GM18870 (cell line): Measurements from ENCODE around the gene LTK.

Source experiments
- ATAC-seq: cut with Tn5 transposase; IDR thresholded peaks from one replicate; pipeline ENCODE4 v1.9.1; 2021; ENCODE audit warnings: moderate library complexity; ENCODE audit not compliant: unreplicated experiment

The LTK gene

GRCh38 chr15:41499109-41499851, 14.3 kb downstream of the LTK start:
- ATAC-seq: no peak

GRCh38 chr15:41498657-41499056, 15.0 kb downstream of the LTK start:
- no peak for ATAC-seq

GRCh38 chr15:41495736-41496599, 17.7 kb downstream of the LTK start:
- ATAC-seq: no peak

DNA sequence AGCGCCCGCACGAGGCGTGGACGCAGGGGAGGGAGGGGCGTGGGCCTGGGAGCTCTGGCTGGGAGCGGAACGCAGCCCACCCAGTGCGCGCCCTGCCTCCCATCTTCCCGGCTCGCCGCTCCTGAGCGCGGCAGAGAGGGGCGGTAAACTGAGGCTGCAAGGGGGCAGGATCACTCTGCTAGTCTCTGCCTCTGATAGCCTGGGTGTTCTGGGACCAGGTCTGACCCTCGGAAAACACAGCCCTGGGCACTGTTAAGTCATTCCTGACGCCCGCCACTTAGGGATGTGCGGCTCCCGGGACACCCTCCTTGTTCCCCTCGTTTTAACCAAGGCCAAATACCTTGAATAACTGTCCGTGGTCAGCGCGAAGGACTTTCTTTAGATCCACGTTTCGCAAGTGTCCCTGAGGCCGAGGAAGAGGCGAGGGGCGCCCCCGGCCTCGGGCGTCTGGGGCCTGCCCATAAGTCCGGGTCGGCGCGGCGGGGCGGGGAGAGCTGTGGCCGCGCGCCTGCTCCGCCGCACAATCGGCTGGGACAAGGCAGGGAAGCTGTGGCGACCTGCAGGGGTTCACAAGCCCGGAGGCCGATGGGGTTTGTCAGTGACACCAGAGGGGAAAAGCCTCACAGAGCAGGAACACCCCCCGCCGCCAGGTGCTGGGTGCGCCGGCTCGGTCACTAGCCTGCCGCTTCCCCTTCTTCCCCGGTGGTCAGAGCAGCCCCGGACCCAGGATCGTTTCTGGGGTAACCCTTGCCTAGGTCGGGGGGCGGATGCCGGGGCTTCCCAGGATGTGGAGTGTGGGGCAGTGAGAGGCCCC, 18.5 kb downstream of the LTK start:
- no peak for ATAC-seq

DNA sequence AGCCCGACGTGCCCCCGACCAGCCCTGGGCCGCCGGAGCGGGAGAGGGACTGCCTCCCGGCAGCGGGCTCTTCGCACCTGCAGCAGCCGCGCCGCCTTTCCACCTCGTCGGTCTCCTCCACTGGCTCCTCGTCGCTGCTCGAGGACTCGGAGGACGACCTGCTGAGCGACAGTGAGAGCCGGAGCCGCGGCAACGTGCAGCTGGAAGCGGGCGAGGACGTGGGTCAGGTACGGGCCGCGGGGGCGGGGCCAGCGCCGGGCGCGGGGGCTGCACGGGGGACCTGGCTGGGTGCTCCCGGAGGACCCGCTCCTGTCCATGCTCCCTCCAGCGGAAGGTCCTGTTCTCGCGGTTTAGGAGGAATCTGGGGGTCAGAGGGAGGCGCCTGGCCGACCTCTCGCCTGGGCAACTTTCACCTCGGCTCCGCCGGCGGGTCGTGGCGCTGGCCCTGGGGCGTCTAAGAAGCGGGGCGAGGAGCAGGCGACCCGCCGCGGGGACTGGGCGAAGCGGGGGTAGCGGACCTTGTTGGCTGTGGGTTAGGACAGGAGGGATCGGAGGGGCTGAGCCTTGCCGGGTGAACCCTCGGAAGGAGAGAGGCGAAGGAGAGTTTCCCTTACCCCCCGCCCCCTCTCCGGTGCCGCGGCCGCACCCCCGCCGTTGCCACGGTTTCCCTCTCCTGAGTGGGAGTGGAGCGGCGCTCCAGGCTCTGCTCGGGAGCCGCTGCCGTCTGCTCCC, 19.3 kb downstream of the LTK start:
- ATAC-seq: no peak

DNA sequence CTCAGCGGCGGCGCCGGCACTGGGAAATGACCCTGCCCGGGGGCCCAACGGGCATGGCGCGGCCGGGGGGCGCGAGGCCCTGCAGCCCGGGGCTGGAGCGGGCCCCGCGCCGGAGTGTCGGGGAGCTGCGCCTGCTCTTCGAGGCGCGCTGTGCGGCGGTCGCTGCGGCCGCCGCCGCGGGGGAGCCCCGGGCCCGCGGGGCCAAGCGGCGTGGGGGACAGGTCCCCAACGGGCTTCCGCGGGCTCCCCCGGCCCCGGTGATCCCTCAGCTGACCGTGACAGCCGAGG, 19.8 kb downstream of the LTK start:
- ATAC-seq: peak; percentile 18

DNA sequence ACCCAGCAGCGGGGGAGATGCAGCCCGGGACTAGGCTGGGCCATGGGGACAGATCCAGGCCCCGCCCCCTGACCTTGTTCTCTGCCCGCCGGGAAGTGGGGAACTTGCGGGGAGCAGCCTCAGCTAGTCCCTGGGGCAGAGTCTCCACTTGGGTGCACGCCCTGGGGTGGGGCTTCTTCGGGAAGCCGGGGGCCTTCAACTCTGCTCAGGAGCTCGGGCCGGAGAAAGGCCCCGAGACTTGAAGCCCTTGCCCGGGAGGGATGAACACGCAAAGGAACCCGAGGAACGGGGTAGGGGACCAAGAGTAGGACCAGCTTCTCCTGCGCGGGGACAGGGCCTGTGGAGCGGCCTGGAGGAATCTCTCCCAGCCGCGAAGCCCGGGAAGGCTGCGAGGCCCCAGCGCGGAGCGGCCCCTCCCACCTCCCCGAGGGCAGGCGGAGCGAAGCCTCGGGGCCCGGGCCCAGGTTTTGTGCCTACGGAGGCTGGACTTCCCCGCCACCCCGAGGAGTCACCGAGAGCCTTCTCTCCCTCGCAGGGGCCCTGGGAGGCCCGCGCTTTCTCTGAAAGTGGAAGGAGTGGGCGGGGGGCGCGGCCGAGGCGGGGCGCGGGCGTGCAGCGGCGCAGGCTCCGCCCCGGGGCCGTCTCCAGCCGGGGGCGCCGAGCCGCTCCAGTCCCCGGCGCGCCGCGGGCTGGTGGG, 20.3 kb downstream of the LTK start, which contains the start of gene ITPKA:
Gene ITPKA (plus strand): TSS at position 670 of the 697 bp plus-strand sequence. CDS start 54 bp downstream, outside the sequence.
- peak; percentile 50 for ATAC-seq

DNA sequence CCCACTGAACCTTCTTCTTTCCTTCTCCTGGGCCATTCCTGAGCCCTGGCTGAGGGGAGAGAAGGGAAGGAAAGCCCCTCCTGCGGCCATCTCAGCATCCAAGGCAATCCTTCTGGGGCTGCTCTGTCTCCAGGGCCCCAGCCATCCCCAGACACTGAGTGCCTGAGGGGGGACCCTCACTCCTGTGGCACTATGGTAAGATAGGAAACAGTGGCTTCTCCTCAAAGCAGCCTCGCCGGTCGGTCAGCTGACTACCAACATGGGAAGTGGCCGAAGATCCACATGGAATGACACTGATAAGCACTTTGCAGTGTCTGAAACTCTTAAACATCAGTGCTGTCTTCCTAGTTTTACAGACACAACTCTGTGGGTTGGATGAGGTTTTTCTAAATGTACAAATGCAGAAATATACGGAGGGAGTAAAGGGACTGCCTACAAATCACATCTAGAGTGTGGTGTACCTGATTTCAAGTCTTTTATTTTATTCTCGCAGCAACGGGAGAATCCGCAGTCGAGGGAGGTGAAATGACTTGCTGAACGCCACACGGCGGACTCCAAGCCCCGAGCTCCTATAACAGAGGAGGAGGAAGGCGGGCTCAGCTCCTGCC, 20.9 kb downstream of the LTK start:
- ATAC-seq: no peak

- no peak for ATAC-seq
These were observed 21.7 kb downstream of the LTK start for GRCh38 chr15:41491889-41492288.

DNA sequence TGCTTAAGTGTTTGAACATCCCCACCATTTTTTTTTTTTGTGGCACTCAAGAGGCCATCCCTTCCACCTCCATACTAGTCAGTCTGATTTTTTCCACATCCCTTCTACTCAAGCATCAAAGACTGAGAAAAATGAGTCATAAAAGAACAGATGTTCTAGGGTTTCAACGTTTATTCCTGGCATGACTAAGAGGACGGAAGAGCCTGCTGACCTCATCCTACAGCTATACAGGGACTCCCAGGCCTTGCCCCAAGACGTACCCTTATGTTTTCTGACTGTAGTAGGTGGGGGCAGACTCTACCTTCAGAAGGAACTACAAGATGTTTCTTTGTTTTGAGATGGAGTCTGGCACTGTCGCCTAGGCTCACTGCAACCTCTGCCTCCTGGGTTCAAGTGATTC, 23.3 kb downstream of the LTK start:
- ATAC-seq: peak; percentile 35

- no peak for ATAC-seq
These were observed 24.0 kb downstream of the LTK start for GRCh38 chr15:41489641-41490040.

DNA sequence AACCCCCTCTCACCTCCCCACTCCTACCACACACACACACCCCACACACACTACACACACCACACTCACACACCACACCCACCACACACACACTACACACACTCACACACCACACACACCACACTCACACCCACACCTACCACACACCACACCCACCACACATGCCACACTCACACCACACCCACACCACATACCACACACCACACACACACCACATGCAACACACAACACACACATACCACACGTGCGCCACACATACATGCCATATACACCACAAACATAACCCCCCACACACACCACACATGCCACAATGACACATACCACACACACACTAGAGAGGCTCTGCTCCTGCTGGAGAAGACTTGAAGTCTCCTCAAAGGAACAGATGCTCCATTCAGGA, 25.8 kb downstream of the LTK start:
- ATAC-seq: no peak

- no peak for ATAC-seq
These were observed 26.2 kb downstream of the LTK start for GRCh38 chr15:41487381-41487780.

GRCh38 chr15:41486286-41486685, 27.3 kb downstream of the LTK start:
- no peak for ATAC-seq

DNA sequence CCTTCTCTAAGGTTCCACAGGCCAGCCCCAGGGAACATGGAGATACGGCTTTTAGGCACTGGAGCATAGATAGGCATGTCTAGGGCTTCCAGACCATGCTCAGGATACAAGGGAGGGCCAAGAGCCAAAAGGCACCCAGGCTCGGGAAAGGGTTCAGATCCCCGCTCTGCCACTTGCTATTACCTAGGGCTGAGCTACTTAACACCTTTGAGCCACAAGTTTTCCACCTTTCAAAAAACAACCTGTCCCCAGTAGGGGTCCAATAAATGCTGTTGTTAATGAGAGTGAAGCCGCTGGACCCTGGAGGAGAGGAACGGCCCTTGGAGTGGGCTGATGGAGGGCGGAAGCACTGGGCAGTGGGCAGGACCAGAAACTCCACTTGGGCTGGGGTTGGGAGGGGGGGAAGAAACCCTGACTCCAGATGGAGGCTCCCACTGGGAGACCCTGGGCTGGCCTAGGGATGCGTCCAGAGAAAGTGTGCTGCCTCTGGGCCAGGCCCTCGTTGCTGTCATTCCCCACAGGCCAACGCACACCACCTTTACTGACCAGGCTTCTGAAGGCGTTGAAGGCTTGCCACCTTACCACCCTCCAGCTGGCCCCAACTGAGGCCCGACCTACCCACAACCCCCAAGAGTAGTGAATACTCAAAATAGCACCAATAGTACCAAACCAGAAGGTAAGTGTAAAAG, 28.5 kb downstream of the LTK start:
- no peak for ATAC-seq

DNA sequence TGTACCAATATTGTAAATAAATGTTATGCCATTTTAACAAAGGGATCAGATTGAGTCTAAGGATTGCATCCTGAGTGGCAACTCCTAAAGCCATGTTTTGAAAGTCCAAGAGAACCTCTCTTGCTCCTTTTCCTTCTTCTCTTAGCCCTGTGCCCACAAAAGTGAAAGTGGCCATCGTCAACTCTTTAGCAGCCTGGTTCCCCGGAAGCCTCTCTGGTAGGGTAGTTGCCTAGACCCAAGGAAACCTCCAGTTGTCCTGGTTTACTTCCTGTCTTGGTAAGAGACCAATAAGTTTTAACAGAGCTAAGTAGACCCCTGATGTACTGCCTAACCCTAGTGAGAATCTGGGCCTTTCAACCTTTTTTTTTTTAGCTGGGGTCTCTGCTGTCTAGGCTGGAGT, 30.1 kb downstream of the LTK start:
- ATAC-seq: no peak

DNA sequence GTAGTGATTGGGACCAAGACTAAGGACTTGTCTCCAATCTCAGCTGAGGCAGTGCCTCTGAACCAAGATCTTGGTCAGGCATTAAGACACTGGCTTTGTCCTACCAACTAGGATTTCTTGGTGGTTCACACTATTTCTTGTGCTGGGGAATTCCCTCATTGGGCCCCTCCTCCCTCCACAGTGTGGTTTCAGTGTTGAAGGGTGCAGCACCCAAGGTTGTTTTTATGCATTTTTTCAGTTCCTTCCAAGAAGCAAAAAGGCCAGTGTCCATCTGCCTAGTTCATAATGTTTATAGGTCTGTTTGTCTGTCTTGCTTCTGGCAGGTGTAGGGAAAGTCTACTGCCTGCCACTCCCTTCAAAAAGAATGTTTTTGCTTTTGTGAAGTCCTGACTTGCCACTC, 30.5 kb downstream of the LTK start:
- ATAC-seq: no peak

DNA sequence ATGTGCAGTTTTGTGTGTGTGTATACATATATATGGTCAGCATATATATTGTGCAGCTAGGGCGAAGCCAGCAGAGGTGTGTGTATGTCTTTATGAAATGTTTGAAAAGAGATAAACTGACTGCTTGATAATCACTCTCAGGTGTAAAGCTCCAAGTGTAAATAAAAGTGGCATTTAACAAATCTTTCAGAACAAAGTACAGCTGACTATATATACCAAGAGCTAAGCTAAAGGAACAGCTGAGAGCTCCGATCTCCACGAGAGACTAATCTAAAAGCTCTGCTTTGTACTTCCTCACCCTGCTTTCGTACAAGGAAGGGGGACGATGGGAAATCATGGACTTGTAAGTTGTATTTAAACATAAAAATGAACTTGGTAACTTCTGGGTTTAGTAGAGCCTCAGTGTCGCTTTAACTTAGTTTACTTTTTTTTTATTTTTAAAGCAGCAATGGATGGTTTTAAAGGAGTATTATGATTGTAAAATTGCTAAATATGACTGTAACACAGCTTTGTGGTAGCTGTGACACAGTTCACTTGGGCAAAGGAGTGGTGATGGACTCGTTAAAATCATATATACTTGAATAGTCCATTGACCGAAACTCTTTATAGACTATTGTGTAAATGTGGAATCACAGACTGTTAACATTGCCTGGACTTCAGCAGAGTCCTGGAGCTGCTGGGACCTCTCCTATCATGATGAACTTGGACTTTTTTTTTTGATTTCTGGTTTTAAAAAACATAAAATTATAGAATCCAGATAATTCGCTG, 31.3 kb downstream of the LTK start:
- no peak for ATAC-seq
